Stimulated activated CD8-positive, alpha-beta memory T cell treated with anti-CD3 and anti-CD28 coated beads, Interleukin-4, amount 100 ng/mL, for 1 hour (primary cell): ENCODE measurements around the gene RCL1.

Experiments used
- DNase-seq, 2 donors: peaks; one replicate each; pipeline ENCODE4 v3.0.0-alpha.2; 2020; ENCODE audit warnings: low read depth in 2 of 2, low spot score in 1 of 2

Gene RCL1

DNA sequence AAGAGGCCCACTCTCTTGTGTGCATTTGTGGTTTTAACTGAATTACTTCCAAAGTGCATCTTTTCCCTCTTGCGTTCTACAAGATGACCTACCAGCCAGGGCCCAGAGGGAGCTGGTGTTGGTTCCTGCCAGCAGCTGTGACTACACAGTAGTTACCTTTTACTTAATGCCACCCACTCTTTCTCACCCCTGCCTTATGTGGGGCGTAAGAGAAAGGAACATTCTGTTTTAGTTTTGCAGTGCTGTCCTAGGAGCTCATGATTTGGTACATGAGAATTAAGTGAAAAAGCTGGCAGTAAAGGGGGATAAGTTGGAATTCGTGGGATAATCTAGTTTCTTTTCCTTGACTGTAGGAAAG lies 45.4 kb downstream of the RCL1 start:
- no peak for DNase-seq

DNA sequence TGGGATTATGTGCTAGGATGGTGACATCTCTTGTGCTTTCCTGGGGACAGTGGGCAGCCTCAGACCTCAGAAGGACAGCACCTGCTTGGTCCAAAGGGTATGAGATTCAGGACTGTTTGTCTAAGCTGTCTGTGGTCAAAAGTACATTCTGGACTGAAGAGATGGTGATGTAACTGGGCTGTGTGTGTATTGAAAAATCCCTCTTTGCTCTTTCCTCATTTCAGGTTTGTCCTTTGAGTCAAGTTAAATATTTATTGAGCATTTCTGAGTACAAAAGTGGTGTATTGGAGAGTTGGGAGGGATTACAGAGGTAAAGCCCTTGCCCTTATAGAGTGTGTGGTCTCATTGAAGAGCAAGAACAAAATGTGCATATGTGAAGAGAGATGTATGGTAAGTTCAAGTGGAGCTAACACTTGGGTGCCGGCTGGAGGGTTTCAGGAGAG lies 46.7 kb downstream of the RCL1 start:
- no peak for DNase-seq

DNA sequence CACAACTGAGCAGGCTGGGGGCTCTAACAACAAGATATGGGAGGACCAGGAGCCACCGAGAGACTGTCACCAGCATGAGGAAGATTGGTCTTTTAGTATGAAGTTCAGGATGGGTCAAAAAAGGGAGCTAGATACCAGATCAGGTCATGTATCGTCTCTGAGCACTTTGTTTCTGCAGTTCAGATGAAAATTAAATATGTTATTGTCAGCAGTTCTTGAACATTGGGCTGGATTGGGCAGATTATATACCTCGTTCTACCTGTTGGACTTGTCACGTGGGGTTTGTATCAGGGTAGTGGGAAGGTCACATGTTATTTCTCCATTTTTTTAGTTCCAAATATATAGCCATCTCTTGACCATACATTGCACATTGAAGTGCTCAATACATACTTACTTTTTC lies 47.3 kb downstream of the RCL1 start:
- no peak for DNase-seq

DNA sequence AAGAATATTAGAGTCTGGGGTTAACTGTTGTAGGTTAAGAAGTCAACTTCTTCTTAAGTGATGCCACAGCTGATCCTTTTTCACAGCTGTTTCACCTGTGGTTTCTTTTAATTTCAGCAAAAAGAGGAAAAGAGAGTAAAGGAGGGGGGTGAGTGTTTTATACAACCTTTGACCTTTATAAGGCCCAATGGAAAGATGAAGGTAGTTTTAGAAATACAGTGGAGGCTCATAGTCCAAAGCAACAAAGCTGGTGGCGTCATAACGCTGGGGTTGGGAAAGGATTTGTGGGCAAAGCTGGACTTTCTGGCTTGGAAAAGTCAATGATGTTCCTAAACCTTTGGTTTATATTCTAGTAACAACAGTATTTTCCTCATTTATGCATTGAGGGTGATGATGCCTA lies 49.5 kb downstream of the RCL1 start:
- DNase-seq: no peak

DNA sequence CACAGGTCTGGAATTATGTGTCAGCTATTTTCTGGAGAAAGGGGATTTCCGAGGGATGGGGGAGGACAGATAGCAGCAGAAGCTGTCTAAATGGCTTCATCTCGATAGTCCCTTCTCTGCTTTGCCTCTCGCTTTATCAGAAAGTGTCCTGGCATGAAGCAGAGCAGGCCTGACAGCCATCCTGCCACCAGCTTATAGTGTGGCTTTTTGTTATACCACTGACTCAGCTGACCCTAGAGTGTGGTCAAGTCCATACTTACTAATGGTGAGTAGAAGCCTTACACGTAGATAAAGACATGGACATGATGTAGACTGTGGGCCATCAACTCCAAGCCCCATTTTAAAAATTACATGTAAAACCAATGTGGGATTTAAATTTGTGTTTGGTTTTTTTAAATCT lies 50.0 kb downstream of the RCL1 start:
- no peak for DNase-seq

DNA sequence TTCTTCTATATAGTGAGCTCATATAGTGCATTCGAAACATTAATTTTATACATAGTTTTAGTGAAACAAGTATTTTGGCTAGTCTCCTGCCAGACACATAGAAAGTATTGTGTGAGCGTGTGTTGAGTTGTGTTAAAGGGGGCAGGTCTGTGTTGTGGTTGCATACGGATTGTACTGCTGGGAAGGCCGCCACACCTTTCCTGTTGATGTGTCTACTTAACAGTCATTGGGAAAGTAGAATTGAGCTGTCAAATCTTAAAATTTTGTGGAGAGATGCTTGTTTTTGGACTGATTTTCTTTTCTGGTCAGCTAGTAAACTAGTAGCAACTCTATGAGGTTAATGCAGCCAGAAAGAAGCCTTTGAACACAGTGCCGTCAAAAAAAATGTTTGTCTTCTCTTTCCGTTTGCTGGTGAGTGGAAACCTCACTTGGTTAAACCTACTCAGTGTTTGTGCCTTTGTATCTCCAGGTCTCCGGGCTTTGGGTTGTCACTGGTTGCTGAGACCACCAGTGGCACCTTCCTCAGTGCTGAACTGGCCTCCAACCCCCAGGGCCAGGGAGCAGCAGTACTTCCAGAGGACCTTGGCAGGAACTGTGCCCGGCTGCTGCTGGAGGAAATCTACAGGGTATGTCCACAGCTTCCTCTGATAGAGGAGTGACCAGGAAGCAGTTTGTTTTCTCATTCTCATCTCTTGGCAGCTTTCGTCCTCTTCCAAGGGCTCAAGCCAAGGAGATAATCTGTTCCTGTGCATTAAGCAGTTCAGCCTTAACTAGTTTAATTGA lies 51.5 kb downstream of the RCL1 start:
- DNase-seq: no peak

DNA sequence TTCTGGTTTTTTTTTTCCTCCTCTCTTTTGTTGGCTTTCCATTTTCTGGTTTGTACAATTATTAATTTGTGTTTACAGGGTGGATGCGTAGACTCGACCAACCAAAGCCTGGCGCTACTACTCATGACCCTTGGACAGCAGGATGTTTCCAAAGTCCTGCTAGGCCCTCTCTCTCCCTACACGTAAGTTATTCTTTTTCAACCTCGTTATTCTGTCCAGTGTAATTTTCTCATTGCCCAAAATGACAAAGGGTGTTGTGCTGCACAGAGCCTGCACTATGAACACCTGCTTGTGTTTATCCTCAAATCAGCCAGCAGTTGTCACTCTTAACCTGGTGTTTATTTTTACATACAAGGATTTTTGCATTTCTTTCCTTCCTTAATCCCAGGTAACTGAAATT lies 56.6 kb downstream of the RCL1 start:
- DNase-seq: no peak

DNA sequence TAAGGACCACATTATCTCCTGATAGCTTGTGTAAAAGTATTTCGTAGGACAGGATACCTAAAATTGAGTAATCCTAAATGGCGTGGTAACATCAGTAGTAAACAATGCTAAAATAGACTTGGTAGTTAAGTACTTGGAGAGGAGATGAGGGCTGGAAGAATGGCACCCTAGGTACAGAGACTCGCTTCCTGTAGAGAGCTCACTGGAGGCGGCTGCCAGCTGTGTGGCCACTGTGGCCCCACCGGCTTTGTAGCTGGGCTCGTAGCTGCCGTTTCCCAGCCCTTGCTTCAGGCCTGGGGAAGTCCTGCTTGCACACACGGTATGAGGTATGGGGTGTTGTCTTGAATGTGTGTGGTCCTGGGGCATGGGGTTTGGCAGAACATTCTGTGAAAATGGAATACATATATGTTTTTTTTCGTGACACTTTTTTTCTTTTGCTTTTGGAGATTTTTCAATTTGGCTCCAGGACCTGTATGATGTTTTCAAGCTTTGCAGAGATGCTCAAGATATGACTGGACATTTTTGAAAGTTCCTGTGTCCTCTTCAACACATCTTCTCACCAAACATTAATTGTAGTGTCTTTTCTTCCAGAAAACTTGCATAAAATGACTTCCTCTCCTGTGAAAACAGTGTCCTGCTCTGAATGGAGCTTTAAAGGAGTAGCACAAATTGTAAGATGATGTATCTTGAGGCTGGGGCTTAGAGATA lies 58.0 kb downstream of the RCL1 start:
- DNase-seq: no peak

DNA sequence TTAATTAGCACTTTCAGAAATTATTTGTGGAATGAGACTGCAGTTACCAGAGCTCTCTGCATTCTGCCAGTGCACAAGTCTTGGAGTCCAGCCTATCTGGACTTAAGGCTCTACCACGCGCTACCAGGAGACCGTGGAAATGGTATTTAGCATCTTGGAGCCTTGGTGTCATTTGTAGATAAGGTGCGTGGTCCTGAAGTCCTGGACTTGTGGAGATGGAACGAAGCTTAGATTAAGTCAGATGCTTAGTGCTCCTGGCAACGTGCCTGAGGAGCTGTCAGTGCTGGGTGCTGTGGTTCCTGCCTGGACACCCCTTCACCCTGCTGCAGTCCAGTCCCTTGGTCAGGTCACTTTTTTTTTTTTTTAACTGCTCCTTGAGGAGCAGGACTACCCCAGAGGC lies 59.7 kb downstream of the RCL1 start:
- no peak for DNase-seq

DNA sequence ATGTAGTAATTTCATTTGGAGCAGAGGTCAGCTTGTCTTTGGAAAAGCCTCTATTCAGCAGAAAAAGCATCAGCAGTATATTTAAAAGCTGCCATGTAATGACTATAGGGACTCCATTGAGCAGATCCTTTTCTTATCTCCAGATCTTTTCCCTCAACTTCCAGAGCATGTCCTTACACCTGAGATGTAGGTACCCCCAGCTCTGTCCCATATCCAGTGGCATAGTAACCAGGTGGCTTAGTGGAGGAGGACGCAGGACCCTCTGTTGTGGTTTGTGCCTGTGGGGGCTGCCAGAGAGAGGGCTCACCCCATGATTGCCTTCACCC lies 61.5 kb downstream of the RCL1 start:
- DNase-seq: no peak

DNA sequence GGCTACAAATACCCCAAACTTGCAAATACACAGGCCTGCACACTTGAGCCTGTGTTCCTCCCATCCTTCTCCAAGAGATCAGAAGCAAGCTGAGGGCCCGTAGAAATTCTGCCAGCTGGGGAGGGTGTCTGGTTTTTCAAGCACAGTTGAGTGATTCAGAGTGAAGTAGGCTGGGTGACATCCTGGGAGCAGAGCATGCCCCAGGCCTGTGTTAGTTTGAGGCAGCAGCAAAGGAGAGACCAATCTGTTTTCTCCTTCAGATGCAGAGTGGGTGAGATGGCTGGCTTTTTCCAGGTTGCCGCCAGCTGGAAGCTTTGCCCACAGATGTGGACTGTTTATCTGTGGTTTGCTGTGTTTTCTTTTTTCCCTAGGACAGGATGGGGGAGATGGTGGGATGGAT lies 63.1 kb downstream of the RCL1 start:
- DNase-seq: no peak

DNA sequence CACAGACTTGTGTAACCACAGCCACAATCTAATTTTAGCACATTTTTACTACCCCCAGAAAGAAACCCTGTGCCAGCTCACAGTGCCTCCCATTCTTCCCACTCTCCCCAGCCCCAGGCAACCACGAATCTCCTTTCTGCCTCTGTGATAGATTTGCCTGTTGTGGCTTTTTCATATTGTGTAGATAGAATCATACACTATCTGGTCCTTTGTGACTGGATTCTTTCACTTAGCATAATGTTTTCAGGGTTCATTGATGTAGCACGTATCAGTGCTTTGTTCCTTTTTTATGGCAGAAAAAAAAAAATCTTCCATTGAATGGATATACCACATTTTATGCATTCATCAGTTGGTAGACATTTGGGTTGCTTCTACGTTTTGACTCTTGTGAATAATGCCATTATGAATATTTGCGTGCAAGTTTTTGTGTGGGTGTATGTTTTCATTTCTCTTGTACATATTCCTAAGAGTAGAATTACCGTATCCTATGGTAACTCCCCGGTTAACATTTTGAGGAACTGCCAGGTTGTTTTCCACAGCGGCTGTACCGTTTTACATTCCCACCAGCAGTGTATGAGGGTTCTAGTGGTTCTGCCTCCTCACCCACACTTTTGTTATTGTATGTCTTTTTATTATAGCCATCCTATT lies 64.5 kb downstream of the RCL1 start:
- DNase-seq: no peak

DNA sequence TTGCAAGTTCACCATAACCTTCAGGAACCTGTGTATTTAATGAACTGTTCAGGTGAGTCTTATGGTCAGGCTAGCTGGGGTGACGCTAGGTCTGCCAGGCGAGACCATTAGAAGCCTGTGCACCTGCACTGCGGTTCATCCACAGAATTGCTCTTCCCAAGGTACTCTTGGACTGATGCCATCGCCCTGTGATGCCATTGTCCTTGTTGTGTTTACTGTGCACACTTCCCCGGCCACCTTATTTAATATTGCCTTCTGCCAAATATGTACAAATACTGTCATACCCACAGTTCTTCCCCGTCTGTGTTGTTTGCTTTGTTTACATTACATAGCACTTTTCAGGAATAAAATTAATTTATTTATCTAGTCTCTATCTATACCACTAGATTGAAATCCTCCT lies 66.3 kb downstream of the RCL1 start:
- DNase-seq: no peak

DNA sequence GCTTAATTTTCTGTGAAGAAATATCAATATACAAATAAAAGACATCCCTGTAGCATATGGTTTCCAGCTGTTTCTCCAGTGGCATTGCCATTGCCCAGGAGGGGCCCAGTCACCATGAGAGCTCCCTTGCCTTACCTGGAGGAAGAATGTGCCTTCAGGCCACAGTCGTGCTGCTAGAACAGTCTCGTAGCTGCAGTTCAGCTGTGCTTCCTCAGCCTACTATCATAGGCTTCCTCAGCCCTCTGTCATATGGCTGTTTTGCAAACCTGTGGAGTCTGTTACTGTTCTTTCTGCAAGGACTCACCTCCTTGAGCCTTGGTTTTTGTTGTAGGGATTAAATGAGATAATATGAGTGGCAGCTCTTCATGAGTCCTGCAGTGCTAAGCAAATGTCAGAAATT lies 67.6 kb downstream of the RCL1 start:
- DNase-seq: no peak

DNA sequence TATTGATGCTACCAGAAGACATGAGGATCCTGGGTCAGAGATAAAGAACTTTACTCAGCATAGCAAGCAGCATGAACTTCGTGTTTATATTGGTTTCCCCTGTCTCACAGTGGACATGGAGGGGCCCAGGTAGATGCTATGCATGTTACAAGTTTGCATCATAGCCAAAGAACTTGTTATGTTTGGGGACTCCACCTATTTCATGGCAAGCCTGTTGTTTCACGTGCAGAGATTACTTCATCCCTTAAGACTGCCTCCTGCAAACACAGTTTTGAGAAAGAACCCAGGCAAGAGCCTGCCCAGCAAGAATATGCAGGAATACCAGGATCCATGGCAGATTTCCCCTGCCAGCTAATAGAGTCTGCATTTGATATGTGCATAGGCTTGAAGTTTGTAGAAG lies 68.4 kb downstream of the RCL1 start:
- DNase-seq: no peak

DNA sequence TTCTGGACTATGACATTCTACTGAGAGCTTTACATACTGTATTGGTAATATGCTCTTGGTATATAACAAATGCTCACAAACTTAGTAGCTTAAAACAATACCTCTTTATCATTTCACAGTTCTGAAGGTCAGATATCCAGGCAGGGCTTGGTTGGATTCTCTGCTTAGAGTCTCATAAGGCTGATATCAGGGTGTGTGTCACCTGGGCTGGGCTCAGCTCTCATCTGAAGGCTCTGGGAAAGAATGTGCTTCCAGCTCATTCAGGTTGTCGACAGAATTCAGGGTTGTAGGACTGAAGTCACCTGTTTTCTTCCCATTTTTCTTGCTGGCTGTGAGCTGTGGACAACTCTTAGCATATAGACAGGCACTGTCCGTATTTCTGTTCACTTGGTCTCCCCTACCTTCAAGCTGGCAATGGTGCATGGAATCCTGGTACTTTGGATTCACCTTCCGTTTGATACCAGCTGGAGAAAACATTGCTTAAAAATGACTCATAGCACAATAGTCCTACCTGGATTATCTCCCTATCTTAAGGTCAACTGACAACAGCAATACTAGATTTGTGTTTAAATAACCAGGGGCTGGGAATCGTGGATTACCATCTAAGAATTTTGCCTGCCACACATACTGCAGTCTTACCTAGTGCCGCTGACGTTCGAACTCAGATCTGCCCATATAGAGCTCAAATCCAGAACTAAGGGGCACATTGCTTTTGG lies 69.2 kb downstream of the RCL1 start:
- no peak for DNase-seq

DNA sequence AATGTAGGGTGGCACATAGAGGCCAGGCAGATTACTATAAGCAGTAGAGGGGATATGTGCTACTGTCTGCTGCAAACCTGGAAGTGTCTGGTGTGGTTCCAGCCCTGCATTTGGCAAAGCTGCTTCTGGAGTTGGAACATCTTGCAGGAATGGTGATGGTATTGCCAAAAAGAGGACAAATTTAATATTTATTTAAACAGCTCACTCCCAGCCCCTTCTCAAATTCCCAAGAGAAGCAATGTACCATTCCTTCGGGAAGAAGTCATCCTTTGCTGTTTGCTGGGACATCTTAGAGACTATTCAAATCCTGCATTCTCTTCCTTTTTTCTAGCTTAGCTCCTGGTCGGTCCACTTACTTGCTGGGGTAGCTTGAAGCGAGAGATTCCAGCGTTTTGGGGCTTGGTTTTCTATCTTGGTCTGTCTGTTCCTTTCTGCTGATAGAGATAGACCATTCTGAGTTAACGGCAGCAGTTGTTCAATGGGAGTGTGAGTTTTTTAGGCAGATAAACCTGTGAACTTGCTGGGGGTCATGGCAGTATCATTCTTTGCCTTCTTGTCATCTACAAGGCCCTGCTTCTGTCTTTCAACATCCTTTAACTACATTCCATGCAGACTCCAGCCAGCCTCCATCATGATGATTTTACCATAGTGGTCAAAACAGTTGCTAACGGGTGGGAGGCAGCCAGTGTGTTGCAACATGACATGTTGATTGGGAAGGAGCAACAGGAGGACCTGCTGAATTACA lies 69.9 kb downstream of the RCL1 start:
- DNase-seq: no peak

DNA sequence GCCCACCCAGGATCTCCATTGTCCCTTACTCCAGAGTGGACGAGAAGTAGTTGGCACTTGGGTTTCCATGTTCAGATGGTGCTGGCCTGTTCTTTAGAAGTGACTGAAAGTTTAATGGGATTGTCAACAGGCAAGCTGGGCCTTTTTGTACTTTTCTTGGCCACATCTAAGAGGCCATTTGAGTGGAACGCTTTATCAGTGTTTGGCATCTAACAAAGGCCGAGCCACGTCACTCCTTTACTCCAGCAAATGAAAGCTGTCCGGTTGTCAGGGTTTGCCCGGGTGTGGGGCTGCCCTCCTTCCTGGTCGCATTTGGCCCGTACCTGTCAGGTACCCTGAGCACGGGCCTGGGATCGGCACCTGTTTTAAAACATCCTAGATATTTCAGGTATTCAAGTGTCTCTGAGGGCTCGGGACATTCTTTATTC lies 71.5 kb downstream of the RCL1 start:
- DNase-seq: no peak

DNA sequence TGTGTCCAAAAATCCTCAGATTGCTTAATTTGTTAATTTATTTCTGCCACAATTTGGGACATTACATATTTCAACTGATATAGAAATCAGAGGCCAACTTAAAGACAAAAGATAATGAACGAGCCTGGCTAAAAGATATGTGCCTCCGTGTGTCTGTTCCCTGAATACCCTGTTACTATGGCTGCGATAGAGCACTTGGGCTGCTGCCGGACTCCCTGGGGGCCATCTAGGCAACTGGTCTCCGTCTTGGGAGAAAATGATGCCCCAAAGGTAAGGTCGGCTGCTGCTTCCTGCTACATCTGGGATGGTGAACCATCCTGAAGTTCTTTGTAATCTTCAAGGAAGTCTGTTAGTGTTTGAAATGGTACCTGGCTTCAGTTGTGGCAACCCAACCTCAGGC lies 72.0 kb downstream of the RCL1 start:
- DNase-seq: no peak

DNA sequence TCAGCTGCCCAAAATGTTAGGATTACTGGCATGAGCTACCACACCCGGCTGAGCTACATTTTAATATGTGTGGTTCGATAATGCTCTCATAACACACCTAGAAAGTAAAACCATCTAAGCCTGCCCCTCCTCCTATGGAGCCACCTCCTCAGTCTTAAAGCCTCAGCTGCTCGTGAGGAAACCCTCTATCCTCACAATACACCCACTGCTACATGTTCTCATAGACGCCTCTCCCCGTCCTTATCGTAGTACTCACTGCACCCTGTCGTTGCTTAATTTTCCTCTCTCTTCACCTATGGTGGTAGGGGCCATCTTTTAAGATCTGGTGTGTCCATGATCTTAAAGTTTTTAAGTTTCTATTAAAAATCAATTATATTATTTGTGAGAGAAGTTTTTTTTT lies 72.9 kb downstream of the RCL1 start:
- DNase-seq: no peak

DNA sequence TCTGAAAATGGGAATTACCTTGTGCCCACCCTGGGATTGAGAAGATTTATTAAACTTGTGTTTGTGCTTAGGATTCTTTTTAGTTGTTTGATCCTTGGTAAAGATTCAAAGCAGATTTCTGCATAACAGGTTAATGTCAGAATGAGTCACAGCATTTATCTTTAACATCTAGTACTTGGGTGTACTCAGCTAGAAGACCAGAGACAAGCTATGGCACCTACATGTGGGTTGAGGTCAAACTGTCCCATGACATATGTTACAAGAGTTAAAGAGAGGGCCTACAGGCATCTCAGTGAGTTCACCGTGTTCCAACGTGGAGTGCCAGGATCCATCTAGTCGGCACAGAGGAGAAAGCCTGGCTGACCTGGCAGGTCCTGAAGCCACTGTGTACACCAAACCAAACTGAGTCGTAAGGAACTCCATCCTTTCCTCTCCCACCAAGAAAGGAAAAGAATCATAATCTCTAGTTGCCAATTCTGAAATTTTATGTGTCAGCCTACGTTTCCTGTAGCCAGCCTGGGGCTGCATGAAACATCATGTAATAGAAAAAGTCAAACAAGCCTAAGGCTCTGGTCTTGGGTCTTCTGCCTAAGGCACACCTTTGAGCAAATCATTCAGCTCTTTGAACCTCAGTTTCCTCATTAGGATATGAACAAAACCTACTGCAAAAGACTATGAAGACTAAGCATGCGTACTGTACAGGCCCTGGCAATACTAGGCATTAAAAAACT lies 73.7 kb downstream of the RCL1 start:
- no peak for DNase-seq
